ENCODE data around the gene MDM2.

DNA sequence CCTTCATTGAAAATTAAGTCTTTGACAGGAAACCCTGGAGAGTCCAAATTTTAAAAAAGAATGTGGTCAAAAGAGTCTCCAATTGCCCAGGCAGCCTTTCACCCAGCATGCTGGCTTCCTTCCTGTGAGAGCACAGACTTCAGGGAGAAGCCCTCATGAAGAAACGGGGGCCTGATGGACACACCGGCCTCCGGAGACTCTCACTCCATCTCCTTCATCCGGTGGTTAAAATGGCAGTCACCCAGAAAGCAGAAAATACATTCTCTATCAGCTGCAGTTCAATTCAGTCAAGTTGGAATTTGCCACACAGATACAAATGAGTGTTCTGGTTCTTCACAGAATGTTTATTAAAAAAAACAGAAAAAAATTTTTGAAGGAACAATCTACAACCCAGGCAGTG lies 68.5 kb downstream of the MDM2 start:
- TF ChIP-seq CTCF (IDR thresholded peaks at IDR 0.05) (no peak), POLR2A (IDR thresholded peaks at IDR 0.05) (no peak), POLR2AphosphoS5 (IDR thresholded peaks at IDR 0.05) (no peak)
